GM23248 (cell line): ENCODE measurements around the gene MYH15. TPM values are rescaled to one million over a fixed set of nuclear protein-coding genes. Genes with fewer than 3 reads are reported as not detected.
A peak's percentile ranks its signal among the peaks of the same experiment; 100 is the strongest.

Experiments
- DNase-seq: peaks from one replicate; pipeline ENCODE4 v3.0.0-alpha.2; 2015
- H2AFZ ChIP-seq: fragments of 200-600 bp; sonication (generic); 2 replicates; pipeline ENCODE4 v1.6.1; 2016; ENCODE audit warnings: antibody characterized with exemption
- H3F3A ChIP-seq: fragments of 200-600 bp; sonication (generic); 2 replicates; pipeline ENCODE4 v1.6.1; 2016; ENCODE audit warnings: mild to moderate bottlenecking, antibody characterized with exemption, mixed run types; ENCODE audit not compliant: insufficient read depth
- H3K27ac ChIP-seq: fragments of 200-600 bp; sonication (generic); 2 replicates; pipeline ENCODE4 v1.5.1; 2016; ENCODE audit warnings: mild to moderate bottlenecking
- H3K27me3 ChIP-seq: fragments of 200-600 bp; sonication (generic); replicated peaks from 2 replicates; pipeline ENCODE4 v1.6.1; 2016; ENCODE audit warnings: mild to moderate bottlenecking; ENCODE audit not compliant: insufficient read depth
- H3K36me3 ChIP-seq: fragments of 200-600 bp; sonication (generic); 2 replicates; pipeline ENCODE4 v1.6.1; 2016; ENCODE audit warnings: low read depth, mild to moderate bottlenecking
- H3K4me1 ChIP-seq: fragments of 200-600 bp; sonication (generic); 2 replicates; pipeline ENCODE4 v1.6.1; 2016; ENCODE audit warnings: mild to moderate bottlenecking; ENCODE audit not compliant: insufficient read depth
- H3K4me2 ChIP-seq: fragments of 200-600 bp; sonication (generic); one replicate; pipeline ENCODE4 v1.6.1; 2016; ENCODE audit warnings: mild to moderate bottlenecking; ENCODE audit not compliant: unreplicated experiment
- H3K4me3 ChIP-seq: fragments of 200-600 bp; sonication (generic); 2 replicates; pipeline ENCODE4 v1.5.1; 2016; ENCODE audit warnings: mild to moderate bottlenecking
- H3K79me2 ChIP-seq: fragments of 200-600 bp; sonication (generic); 2 replicates; pipeline ENCODE4 v1.6.1; 2016; ENCODE audit warnings: mild to moderate bottlenecking; ENCODE audit not compliant: insufficient read depth
- H3K9ac ChIP-seq: fragments of 200-600 bp; sonication (generic); 2 replicates; pipeline ENCODE4 v1.6.1; 2016; ENCODE audit warnings: mild to moderate bottlenecking
- H3K9me2 ChIP-seq: fragments of 200-600 bp; sonication (generic); 2 replicates; pipeline ENCODE4 v1.6.1; 2016; ENCODE audit warnings: mixed run types, mild to moderate bottlenecking, moderate library complexity; ENCODE audit not compliant: insufficient read depth
- H3K9me3 ChIP-seq: fragments of 200-600 bp; sonication (generic); one replicate; pipeline ENCODE4 v1.6.1; 2017; ENCODE audit warnings: low read depth
- H4K20me1 ChIP-seq: fragments of 200-600 bp; sonication (generic); 2 replicates; pipeline ENCODE4 v1.6.0; 2016; ENCODE audit not compliant: insufficient read depth
- EZH2 ChIP-seq: fragments of 200-600 bp; sonication (generic); IDR thresholded peaks from 2 replicates; pipeline ENCODE4 v1.6.1; 2018; ENCODE audit warnings: antibody characterized with exemption, mild to moderate bottlenecking; ENCODE audit not compliant: insufficient read depth, poor library complexity, severe bottlenecking
- EZH2phosphoT487 ChIP-seq: fragments of 200-600 bp; sonication (generic); IDR thresholded peaks from 2 replicates; pipeline ENCODE4 v1.6.1; 2018; ENCODE audit warnings: antibody characterized with exemption, moderate library complexity, mild to moderate bottlenecking, low read depth; ENCODE audit not compliant: insufficient read depth
- WGBS, 2 experiments: methylation state at CpG; one replicate each; pipeline ENCODE4 v1.1.6; 2015 to 2017; ENCODE audit warnings: low lambda C conversion rate in 2 of 2, low coverage in 1 of 2; ENCODE audit errors: missing lambda C conversion rate in 2 of 2; 5-methylcytosine and 5-hydroxymethylcytosine counted together
- in situ Hi-C: fragments of 300-500 bp; cut with MboI; formaldehyde crosslinking; loops from 2 replicates; pipeline ENCODE4 v1.15.0; 2020
- polyA plus RNA-seq: library from polyadenylated mRNA; unstranded; fragments of >200 nt; fragmentation: Nextera tagmentation; extraction: Ambion mirVana; gene quantifications from 2 replicates; pipeline ENCODE4 v1.2.1, GENCODE V29; 2016
- total RNA-seq: library from RNA; depleted of rRNA; stranded (reverse); fragments of >200 nt; shearing (Covaris generic); gene quantifications from 2 replicates; pipeline ENCODE4 v1.2.3, GENCODE V29; 2014

MYH15 gene
- total and polyA plus RNA-seq, 2 experiments from 2014 or later: 0.08 to 0.11 TPM

DNA sequence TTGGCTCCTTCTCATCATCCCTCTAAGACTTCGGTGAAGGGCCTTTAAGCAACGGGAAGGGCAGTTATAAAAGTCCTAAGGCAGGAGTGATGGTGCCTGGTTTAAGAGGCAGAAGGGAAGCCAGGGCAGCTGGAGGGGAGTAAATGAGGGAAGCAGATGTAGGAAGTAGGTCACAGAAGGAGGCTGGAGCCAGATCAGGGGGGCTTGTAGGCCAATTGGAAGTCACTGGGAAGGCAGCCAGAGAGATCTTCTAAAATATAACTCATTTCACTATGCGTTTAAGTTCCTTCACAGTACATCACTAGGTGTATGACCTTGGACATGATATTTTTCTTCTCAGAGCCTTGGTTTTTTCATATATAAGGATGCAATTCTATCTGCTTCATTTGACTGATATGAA lies 94.7 kb downstream of the MYH15 start:
- Histone ChIP-seq H3K4me2 (no peak overlapping the region), H3K9me3 (no peaks in the 10 kb centered on the region), H3F3A (0 out of 2 replicates have a peak, but pooled peaks cover 4% of the 10 kb centered on the region), H3K9me2 (no peaks in the 10 kb centered on the region), H3K36me3 (no peaks in the 10 kb centered on the region), H3K9ac (no peak overlapping the region), H3K27ac (no peak overlapping the region), H3K4me1 (peaks cover 28% of the 10 kb centered on the region), H2AFZ (no peak overlapping the region), H3K4me3 (no peak overlapping the region), H3K79me2 (no peaks in the 10 kb centered on the region), H4K20me1 (no peaks in the 10 kb centered on the region), H3K27me3 (no peaks in the 10 kb centered on the region)
- no peak for TF ChIP-seq EZH2phosphoT487
- no peak for TF ChIP-seq EZH2
- in situ Hi-C loops: no loop called here
- DNase-seq: no peak
- 88% methylated on average over 3 of the region's 3 CpGs for WGBS, 2 experiments

GRCh38 chr3:108414007-108414406 lies 96.4 kb downstream of the MYH15 start:
- 85 to 87% methylated on average over 5 of the region's 5 CpGs for WGBS, 2 experiments
- peak; percentile 35 for DNase-seq

GRCh38 chr3:108412121-108412750 lies 98.2 kb downstream of the MYH15 start:
- no peaks in the 10 kb centered on the region for H3K9me2 ChIP-seq
- peaks cover 16% of the 10 kb centered on the region for H3K4me1 ChIP-seq
- no peaks in the 10 kb centered on the region for H3K36me3 ChIP-seq
- DNase-seq: no peak
- no peak overlapping the region for H2AFZ ChIP-seq
- H3K4me3 ChIP-seq: no peak overlapping the region
- H3K27me3 ChIP-seq: no peaks in the 10 kb centered on the region
- H3K27ac ChIP-seq: no peak overlapping the region
- no peaks in the 10 kb centered on the region for H3F3A ChIP-seq
- H3K79me2 ChIP-seq: no peaks in the 10 kb centered on the region
- in situ Hi-C loops: no loop called here
- 94% methylated on average over 6 of the region's 6 CpGs for WGBS, 2 experiments
- no peaks in the 10 kb centered on the region for H3K9me3 ChIP-seq
- no peaks in the 10 kb centered on the region for H4K20me1 ChIP-seq
- H3K9ac ChIP-seq: no peak overlapping the region
- H3K4me2 ChIP-seq: no peak overlapping the region
- TF ChIP-seq EZH2 (no peak), EZH2phosphoT487 (no peak)

More at GRCh38 chr3:108414007-108414406, 96.4 kb downstream of the MYH15 start:
- H4K20me1 ChIP-seq: no peaks in the 10 kb centered on the region
- TF ChIP-seq EZH2 (no peak), EZH2phosphoT487 (no peak)
- H3K27me3 ChIP-seq: no peaks in the 10 kb centered on the region
- H3K79me2 ChIP-seq: no peaks in the 10 kb centered on the region
- no peaks in the 10 kb centered on the region for H3K36me3 ChIP-seq
- H3K27ac ChIP-seq: no peak overlapping the region
- H3K9me3 ChIP-seq: no peaks in the 10 kb centered on the region
- no peak overlapping the region for H2AFZ ChIP-seq
- H3K9ac ChIP-seq: no peak overlapping the region
- no peak overlapping the region for H3K4me2 ChIP-seq
- in situ Hi-C loops: no loop called here
- H3K9me2 ChIP-seq: no peaks in the 10 kb centered on the region
- H3F3A ChIP-seq: 0 out of 2 replicates have a peak, but pooled peaks cover 4% of the 10 kb centered on the region
- no peak overlapping the region for H3K4me3 ChIP-seq
- H3K4me1 ChIP-seq: peaks cover 16% of the 10 kb centered on the region

- Histone ChIP-seq H3K79me2 (no peaks in the 10 kb centered on the region), H3F3A (no peaks in the 10 kb centered on the region), H2AFZ (no peak overlapping the region), H4K20me1 (no peaks in the 10 kb centered on the region), H3K4me1 (peaks cover 9% of the 10 kb centered on the region; the same call in 1 of the 2 replicates), H3K27me3 (no peaks in the 10 kb centered on the region), H3K9ac (no peak overlapping the region), H3K9me2 (no peaks in the 10 kb centered on the region), H3K9me3 (no peaks in the 10 kb centered on the region), H3K27ac (no peak overlapping the region), H3K4me2 (no peak overlapping the region), H3K36me3 (no peaks in the 10 kb centered on the region), H3K4me3 (no peak overlapping the region)
- no peak for DNase-seq
- 40 to 47% methylated on average over 11 of the region's 11 CpGs for WGBS, 2 experiments
- in situ Hi-C loops: no loop called here
- no peak for TF ChIP-seq EZH2
- TF ChIP-seq EZH2phosphoT487: no peak
These were observed 99.8 kb downstream of the MYH15 start for GRCh38 chr3:108410531-108410984.
